Urothelium cell line (cell line): ENCODE results near the gene CYP2R1.

Source experiments
- DNase-seq: peaks from one replicate; pipeline ENCODE4 v3.0.0; 2011; ENCODE audit warnings: low spot score, mixed read lengths
- FAIRE-seq: peaks from 2 replicates; lab custom pipeline; 2011; peaks lifted over from hg19 to GRCh38; lab: Jason Lieb, UNC

CYP2R1 gene

DNA sequence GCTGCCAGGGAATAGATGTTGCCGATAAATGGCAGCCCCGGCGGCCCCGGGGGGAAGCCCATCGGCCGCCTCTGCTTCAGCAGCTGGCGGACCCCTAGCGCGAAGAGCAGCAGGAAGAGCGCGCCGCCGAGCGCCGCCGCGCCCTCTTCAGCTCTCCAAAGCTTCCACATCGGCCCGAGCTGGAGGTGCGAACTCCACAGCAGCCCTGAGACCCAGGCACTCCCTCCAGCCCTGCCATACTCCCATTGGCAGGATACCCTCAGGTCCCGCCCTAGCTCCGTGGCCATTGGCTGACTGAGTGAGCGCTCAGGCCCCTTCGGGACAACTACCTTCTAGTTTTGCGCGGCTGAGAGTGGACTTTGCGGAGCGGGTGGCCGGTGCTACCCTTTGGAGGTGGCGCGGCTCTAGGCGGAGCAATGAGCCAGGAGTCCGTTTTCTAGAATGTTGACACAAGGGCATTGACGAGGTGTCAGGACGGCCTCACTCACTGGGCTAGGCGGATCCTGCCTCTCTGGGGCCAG is at the start of gene CYP2R1:
Gene CYP2R1 (minus strand): TSS at position 196 of the 521 bp plus-strand sequence. CDS start 26 bp downstream, at position 170.
- peak; percentile 98 for DNase-seq
- no peak for FAIRE-seq

GRCh38 chr11:14938936-14939335 is 46.9 kb upstream of the CYP2R1 start:
- DNase-seq (no peak), FAIRE-seq (no peak)

DNA sequence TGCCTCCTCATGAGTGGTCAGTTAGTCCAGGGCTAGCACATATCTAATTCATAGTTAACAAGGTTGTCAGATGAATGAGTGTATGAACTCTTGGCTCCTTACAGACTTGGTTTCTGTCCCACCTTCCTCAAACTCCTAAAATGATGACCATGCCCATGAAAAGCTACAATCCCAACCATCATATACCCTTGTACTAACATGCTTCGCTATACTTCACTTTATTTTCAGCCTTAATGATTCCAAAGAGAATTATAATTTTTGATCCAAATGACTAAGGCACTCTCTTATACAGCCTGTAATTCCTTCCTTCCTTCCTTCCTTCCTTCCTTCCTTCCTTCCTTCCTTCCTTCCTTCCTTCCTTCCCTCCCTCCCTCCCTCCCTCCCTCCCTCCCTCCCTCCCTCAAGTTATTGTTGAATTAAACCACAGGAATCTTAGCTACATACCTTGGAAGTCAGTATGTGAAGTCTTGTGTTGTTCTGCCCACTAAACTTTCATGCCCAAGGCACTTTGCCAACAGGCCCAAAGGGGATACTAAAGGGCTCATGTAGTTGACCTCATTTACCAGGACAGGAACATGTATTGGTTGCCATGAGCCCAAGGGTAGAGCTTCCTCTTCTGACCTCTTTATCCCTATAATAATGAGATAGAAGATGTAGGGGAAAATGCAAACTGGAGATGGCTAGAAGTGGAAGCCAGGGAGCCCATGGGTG is 42.8 kb upstream of the CYP2R1 start:
- DNase-seq (peak; percentile 49), FAIRE-seq (no peak)

DNA sequence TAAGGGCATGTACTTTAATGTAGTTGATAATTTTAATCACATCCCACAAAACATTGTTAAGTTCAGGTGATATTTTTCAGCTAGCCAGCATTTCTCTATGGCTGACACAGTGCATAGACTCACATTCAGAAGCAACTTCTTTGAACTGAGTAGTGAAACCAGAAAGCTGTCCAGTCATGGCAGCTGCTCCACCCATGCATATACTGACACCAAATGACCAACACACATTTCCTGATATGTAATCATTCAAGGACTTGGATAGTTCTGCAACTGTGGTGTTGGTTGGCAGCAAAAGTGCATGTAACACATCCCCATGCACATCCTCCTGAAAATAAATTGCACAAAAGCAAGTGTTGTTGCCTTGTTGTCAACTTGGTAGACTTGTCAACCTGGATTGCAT is 40.4 kb upstream of the CYP2R1 start:
- peak; percentile 20 for FAIRE-seq
- no peak for DNase-seq

DNA sequence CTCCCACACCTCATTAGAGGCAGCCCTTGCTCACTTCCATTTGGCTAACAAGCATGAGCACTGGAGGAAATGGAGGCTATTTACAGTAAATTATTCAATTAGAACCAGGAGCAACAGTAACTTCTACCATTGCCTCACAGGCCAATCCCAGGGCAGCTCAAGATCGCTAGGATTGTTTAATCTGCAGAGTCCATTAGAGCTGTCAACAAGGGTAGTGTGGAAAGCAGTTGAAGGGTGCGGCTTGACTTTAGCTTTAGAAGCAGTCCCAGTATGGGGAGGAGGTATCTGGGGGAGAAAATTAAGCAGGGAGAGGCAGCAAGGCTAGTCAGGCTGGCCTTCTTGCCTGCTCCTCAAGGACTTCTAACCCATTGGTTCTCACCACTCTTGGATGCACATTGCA is 38.3 kb upstream of the CYP2R1 start:
- FAIRE-seq (no peak), DNase-seq (no peak)

DNA sequence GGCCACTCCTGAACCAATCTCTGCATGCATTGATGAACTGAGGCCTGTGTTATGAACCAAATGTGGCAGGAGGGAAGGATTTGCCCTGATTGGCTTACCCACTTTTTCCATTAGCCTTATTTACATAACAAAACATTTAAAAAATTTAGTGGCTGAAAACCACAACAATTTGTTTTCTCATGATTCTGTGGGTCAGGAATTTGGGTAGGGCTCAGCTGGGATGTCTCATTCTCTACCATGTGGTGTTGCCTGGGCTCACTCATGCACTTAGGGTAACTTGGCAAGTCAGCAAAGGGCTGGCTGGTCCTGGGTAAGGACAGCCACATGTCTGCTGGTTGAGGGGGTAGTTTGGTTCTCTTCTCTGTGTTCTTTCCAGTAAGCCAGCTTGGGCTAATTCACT is 35.1 kb upstream of the CYP2R1 start:
- FAIRE-seq (peak; percentile 44), DNase-seq (peak; percentile 77)

GRCh38 chr11:14924318-14924717 is 32.3 kb upstream of the CYP2R1 start:
- DNase-seq: no peak
- no peak for FAIRE-seq

DNA sequence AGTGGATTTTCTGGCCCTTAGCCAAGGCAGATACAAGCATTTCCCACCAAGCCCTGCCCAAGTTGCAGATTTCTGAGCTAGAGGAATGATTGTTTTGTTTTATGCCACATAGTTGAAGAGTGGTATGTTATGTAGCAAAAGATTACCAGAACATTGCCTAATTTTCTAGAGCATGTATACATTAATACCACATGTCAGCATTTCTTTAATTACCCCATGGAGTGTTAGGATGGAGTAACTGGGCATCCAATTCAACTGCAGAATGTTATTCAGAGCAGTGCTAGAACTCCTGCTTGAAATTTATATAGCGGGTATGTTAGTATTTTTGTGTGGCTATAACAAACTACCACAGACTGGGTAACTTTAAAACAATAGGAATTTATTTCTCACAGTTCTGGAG is 24.4 kb upstream of the CYP2R1 start:
- FAIRE-seq (no peak), DNase-seq (no peak)

GRCh38 chr11:14914536-14914935 is 22.5 kb upstream of the CYP2R1 start:
- no peak for FAIRE-seq
- DNase-seq: no peak

DNA sequence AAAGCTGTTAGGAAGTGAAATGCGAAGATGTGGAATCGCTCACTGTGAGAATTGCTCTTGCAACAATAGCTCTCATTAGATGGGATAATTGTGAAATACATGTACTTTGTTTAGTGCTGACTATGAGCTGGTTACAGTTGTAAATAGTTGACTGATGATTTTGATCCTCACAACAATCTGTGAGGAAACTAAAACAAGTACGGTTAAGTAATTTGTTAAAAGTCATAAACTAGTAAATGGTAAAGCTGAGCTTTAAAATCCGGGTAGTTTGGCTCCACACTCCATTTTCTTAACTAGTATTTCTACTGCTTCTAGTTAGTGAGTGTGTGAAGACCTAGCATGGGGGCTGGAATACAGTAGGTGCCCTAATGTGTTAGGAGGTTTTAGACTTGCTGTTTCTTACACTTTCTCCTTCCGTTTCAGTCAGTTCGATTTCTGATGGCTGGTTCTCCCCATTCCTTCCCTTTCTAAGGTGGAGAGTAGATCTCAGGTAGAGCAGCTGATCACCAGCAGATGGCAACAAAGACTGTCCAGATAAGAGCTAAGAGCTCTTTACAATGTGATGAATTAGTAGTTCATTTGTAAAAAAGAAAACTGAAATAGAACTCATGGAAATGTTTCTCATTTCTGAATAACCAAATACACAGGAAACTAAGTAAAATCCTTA is 16.3 kb upstream of the CYP2R1 start:
- peak; percentile 51 for DNase-seq
- no peak for FAIRE-seq

DNA sequence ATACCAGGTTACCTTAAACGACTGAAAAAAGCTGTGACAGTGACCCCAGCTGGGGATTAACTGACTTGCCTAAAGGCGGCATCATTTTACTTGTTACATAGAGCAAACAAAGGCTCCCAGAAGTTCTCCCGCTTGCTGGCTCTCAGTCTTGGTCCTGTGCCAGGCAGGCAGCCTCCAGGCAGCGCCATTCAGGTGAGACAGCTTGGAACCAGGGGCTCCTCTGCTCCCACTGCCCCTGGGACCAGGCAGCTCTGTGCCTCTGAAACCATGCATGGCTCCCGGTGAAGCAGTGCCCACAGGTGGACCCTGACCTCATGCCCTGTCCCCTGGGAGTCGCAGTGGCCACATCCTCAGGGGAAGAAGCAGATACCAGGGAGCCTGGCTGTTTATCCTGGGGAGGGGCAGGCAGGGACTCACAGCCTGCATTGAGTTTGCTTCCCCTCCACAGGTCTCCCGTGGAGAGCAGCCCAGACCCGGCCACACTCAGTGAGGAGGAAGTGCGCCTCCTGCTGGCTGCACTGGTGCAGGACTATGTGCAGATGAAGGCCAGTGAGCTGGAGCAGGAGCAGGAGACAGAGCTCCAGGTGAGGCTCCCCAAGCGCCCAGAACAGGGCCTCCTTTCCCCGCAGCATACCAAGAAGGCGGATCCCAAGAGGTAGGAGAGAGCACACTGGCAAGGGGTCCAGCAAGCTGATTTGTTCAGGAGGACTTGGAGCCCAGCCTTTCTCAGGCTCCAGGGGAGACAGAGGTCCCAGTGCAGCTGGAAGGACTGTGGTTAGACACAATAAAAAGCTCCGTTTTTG is 15.6 kb upstream of the CYP2R1 start:
- DNase-seq: peak; percentile 27
- peak; percentile 13 for FAIRE-seq

DNA sequence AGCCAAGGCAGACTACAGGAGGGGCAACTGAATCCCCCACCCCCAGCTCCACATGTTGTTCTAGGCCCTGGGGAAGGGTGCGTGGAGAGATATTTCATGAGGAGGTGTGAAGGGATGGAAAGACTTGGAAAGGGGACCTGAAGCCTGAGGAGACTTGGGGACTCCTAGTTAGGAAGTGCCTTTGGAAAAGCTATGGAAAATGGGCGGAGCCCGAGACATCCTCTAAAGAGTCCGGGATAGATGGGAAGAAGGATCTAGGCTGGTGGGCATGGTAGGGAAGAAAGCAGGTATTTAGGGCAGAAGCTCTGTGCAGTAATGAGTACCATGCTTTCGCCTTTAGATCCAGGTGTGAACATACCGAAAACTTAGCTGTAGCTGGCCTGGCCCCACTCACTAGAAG is 15.0 kb upstream of the CYP2R1 start:
- FAIRE-seq (no peak), DNase-seq (no peak)

DNA sequence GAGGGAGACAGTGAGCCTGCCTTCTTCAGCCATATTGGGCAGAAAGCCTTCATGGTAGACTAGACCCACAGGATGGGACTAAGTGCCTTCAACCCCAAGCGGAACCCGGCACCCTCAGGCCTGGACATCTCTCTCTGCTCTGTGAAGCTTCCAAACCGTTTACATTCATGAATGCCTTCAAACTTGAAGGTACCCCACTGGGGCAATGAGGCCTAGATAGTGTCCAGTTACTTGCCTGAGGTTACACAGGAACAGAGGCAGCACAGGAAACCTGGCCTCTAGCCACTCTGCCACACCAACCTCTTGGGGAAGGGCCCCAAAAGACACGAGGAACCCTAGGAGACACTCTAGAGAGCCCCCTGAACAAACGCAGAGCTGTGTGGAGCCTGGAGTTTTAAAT is 14.5 kb upstream of the CYP2R1 start:
- no peak for FAIRE-seq
- DNase-seq: no peak

GRCh38 chr11:14905104-14906033 is 13.3 kb upstream of the CYP2R1 start:
- FAIRE-seq (no peak), DNase-seq (no peak)

- DNase-seq: peak; percentile 32
- FAIRE-seq: no peak
Measured at GRCh38 chr11:14904745-14905103, 12.7 kb upstream of the CYP2R1 start.

GRCh38 chr11:14902650-14903350 is 10.8 kb upstream of the CYP2R1 start:
- FAIRE-seq: no peak
- peak; percentile 58 for DNase-seq

DNA sequence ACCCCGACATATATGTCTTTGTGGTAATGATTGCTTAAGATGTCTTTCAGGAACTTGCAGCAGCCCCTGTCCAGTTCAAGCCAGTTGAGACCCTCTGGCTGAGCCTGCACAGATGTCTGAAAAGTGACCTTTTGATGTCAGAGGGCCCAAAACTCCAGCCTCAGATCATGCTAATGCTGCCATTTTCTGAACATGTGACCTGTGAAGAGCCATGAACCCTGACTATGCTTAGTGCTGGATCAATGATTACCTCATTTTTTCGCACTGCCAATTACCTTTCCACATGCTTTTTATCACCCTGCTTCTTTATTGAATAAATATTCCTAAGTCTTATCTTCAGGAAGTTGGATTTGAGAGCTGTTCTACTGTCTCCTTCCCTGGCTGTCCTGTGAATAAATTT is 6.9 kb upstream of the CYP2R1 start:
- DNase-seq (no peak), FAIRE-seq (no peak)

GRCh38 chr11:14898355-14898754 is 6.3 kb upstream of the CYP2R1 start:
- FAIRE-seq (no peak), DNase-seq (no peak)

DNA sequence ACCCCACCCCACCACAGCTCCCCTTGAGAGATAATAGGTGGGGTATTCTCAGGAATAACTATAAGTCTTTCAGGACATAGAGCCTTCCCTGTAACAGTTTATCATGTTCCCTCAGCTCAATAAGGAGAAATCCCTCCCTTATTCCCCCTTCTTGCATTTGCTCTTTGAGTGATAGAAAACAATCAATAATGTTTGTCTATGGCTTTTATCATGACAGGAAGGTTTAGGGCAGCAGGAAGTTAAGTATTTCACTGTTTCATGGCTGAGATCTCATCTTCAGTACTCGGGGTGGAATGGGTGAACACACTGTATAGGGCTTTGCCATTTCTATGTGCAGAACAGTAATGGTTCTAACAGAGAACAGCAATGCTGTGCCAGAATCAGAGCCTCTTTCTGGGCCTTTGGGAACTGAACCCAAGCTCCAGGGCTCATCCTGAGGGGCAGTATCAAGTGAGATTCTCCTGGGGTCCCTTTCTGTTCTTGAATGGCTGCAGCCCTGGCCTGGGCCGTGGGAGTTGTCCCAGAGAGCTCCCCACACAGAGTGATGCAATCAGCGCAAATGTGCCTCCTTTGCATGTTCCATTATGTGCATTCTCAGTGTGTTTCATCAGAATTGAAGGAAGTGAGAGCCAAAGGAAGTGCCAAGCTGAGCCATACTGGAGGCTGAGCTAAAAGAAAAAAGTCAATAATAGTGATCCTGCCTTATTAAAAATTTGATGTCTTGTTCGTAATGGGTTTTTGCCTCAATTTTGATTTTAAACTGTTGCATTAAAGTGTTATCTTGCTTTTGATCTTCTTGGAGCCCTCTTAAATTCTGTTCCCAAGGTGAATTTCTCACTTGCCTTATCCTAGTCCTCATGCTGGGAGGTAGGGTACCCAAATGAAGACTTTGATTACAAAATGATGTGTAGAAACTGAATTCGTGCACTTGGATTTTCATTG is 2.9 kb upstream of the CYP2R1 start:
- DNase-seq (no peak), FAIRE-seq (no peak)
